ENCODE results near the gene ASB4. TPM values are rescaled to one million over a fixed set of nuclear protein-coding genes. Genes with fewer than 3 reads are reported as not detected.

The ASB4 gene
- total RNA-seq, 4 donors from 2014 or later = not detected

DNA sequence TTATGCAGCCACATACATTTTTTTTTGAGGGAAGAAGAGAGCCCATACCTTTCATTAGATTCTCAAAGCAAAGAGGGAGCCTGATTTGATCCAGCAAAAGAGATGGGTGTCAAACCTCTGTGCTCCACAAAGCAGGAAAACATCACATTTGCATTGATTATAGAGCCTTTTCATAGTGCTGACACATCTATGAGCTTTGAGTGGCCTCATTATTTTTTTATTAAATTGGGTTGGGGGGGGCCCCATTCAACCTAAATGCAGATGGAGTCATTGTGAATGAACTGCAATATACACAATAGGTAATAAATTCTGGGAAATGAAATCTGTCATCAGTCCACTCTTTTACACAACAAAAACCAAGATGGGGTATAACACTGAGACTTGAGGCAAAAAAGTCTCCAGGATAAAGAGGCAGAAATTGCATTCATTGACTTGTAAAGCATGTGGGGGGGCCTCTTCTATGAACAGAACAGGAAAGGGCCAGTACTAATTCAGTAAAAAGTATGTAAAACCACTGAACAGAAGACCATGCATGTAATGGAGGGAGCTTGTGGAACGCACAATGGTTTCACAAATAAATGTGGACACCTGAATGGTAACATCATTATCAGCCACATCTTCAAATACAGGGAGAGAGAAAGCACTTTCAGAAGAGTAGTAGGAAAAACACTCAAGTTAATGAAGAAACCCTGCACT lies 17.7 kb upstream of the ASB4 start:
- DNase-seq (ENCODE audit: low spot score in 2 of 2) = no peak
- H3K27me3 ChIP-seq = no peaks in the 10 kb centered on the region
- H3K27ac ChIP-seq = no peak overlapping the region
- TF ChIP-seq POLR2A (IDR thresholded peaks at IDR 0.05) (no peak), EP300 (IDR thresholded peaks at IDR 0.05) (no peak), CTCF (IDR thresholded peaks at IDR 0.05) (no peak)
- H3K4me3 ChIP-seq = no peak overlapping the region
- WGBS, 2 donors = 94 to 97% methylated on average over 1 of the region's 1 CpG
- H3K36me3 ChIP-seq = no peaks in the 10 kb centered on the region
- H3K9me3 ChIP-seq = no peaks in the 10 kb centered on the region
- H3K4me1 ChIP-seq = peaks cover 0 to 9% (median 2%) of the 10 kb centered on the region in 4 donors

DNA sequence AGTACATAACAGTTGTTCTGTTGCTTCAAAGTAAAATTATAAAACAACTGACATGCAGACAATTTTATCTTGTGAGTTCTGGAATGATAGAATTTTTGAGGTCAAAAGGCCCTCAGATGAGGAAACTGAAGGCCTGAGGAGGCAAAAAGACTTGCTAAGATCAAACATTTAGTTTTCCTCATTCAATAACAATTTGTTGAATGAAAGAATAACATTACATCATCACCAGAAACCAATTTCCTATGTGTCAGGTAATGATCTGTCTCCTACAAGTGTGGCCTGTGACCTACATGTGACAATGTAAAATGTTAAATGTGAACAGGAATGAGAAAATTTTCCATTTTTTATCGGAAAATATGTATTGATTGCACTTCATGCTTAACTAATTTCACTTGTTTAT lies 16.6 kb upstream of the ASB4 start:
- Histone ChIP-seq H3K4me3 (no peak overlapping the region), H3K9me3 (no peaks in the 10 kb centered on the region), H3K4me1 (peaks cover 0 to 12% (median 2%) of the 10 kb centered on the region in 4 donors), H3K27me3 (no peaks in the 10 kb centered on the region), H3K27ac (no peak overlapping the region), H3K36me3 (no peaks in the 10 kb centered on the region)
- TF ChIP-seq EP300 (IDR thresholded peaks at IDR 0.05) (no peak), POLR2A (IDR thresholded peaks at IDR 0.05) (no peak), CTCF (IDR thresholded peaks at IDR 0.05) (no peak)
- WGBS, 2 donors = 96 to 97% methylated on average over 1 of the region's 1 CpG
- no peak for DNase-seq (ENCODE audit: low spot score in 2 of 2)

DNA sequence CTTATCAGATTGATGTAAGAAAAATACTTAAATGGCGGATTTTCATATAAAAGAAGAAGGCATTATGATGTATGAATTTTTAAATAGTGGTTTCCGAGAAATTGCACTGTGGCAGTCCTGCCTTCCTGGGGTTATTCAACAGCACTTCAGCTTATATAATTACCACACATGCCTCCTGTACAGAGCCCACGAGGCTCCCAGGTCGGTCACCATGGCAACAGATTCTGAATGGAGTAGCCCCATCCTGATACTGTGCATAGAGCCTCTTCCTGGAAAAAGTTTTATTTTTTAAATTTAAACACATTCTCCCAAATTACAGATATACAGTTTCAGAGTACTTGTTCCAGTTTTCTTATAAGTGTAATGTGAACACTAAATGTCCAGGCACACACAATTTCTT lies 15.9 kb upstream of the ASB4 start:
- Histone ChIP-seq H3K36me3 (no peaks in the 10 kb centered on the region), H3K9me3 (no peaks in the 10 kb centered on the region), H3K27me3 (no peaks in the 10 kb centered on the region), H3K4me3 (no peak overlapping the region), H3K27ac (no peak overlapping the region), H3K4me1 (peaks cover 0 to 12% (median 2%) of the 10 kb centered on the region in 4 donors)
- TF ChIP-seq POLR2A (IDR thresholded peaks at IDR 0.05) = no peak
- TF ChIP-seq CTCF (IDR thresholded peaks at IDR 0.05) = no peak
- no peak for TF ChIP-seq EP300 (IDR thresholded peaks at IDR 0.05)
- WGBS, 2 donors = 76 to 78% methylated on average over 4 of the region's 4 CpGs
- no peak for DNase-seq (ENCODE audit: low spot score in 2 of 2)

GRCh38 chr7:95470452-95470851 lies 15.3 kb upstream of the ASB4 start:
- no peaks in the 10 kb centered on the region for H3K27me3 ChIP-seq
- no peaks in the 10 kb centered on the region for H3K36me3 ChIP-seq
- H3K27ac ChIP-seq = no peak overlapping the region
- no peak overlapping the region for H3K4me3 ChIP-seq
- TF ChIP-seq CTCF (IDR thresholded peaks at IDR 0.05) (no peak), POLR2A (IDR thresholded peaks at IDR 0.05) (no peak), EP300 (IDR thresholded peaks at IDR 0.05) (no peak)
- DNase-seq (ENCODE audit: low spot score in 2 of 2) = no peak
- WGBS, 2 donors = 26 to 49% methylated on average over 3 of the region's 3 CpGs
- H3K4me1 ChIP-seq = peaks cover 0 to 12% (median 2%) of the 10 kb centered on the region in 4 donors
- H3K9me3 ChIP-seq = no peaks in the 10 kb centered on the region

- no peaks in the 10 kb centered on the region for H3K36me3 ChIP-seq
- no peaks in the 10 kb centered on the region for H3K9me3 ChIP-seq
- whole genome bisulfite sequencing, 2 donors = 75 to 85% methylated on average over 3 of the region's 3 CpGs
- H3K4me1 ChIP-seq = peaks cover 0 to 12% (median 2%) of the 10 kb centered on the region in 4 donors
- no peak for TF ChIP-seq EP300 (IDR thresholded peaks at IDR 0.05)
- no peak for TF ChIP-seq POLR2A (IDR thresholded peaks at IDR 0.05)
- no peak for TF ChIP-seq CTCF (IDR thresholded peaks at IDR 0.05)
- DNase-seq (ENCODE audit: low spot score in 2 of 2) = no peak
- H3K4me3 ChIP-seq = no peak overlapping the region
- H3K27me3 ChIP-seq = no peaks in the 10 kb centered on the region
- H3K27ac ChIP-seq = no peak overlapping the region
These were observed 14.7 kb upstream of the ASB4 start for GRCh38 chr7:95471071-95471470.

Measured in tibial nerve (tissue), 4 donors.